Measurements from ENCODE around the gene MICOS13.

GRCh38 chr19:5663904-5664303 is 16.4 kb downstream of the MICOS13 start:
- TF ChIP-seq CTCF (IDR thresholded peaks at IDR 0.05) (no peak), POLR2A (IDR thresholded peaks at IDR 0.05) (no peak)
